ENCODE data around the gene USH2A. TPM values are rescaled to one million over a fixed set of nuclear protein-coding genes. Genes with fewer than 3 reads are reported as not detected.

The USH2A gene
- total RNA-seq, 1 donor from 2014 or later = 0.02 TPM

GRCh38 chr1:216057063-216057462 is 366.2 kb downstream of the USH2A start:
- FAIRE-seq (no peak), DNase-seq (ENCODE audit: low read depth) (no peak)
- no peaks in the 10 kb centered on the region for H3K9me3 ChIP-seq (ENCODE audit: insufficient read depth, low read depth, low read length)
- no peaks in the 10 kb centered on the region for H3K36me3 ChIP-seq (ENCODE audit: insufficient read depth, low read length)
- H2AFZ ChIP-seq (ENCODE audit: low read depth, low read length) = no peak overlapping the region
- no peaks in the 10 kb centered on the region for H3K27me3 ChIP-seq (ENCODE audit: insufficient read depth, low read length)
- no peaks in the 10 kb centered on the region for H3K36me3 Mint-ChIP-seq (ENCODE audit: low read depth, unreplicated experiment)
- no peaks in the 10 kb centered on the region for H3K79me2 ChIP-seq (ENCODE audit: insufficient read depth, low read length)
- no peak overlapping the region for H3K4me3 Mint-ChIP-seq (ENCODE audit: unreplicated experiment)
- H3K4me1 ChIP-seq (ENCODE audit: insufficient read depth, low read length) = no peaks in the 10 kb centered on the region
- H3K4me2 ChIP-seq (ENCODE audit: low read length) = no peak overlapping the region
- H3K9ac ChIP-seq (ENCODE audit: low read length) = no peak overlapping the region
- no peaks in the 10 kb centered on the region for H3K27me3 Mint-ChIP-seq (ENCODE audit: low read depth, unreplicated experiment)
- peaks cover 5% of the 10 kb centered on the region for H3K4me1 Mint-ChIP-seq (ENCODE audit: low read depth, unreplicated experiment)
- no peaks in the 10 kb centered on the region for H3K9me3 Mint-ChIP-seq (ENCODE audit: unreplicated experiment)
- no peaks in the 10 kb centered on the region for H4K20me1 ChIP-seq (ENCODE audit: insufficient read depth, low read length)
- H3K4me3 ChIP-seq (ENCODE audit: insufficient read depth, low read depth, low read length) = no peak overlapping the region
- H3K27ac Mint-ChIP-seq (ENCODE audit: unreplicated experiment) = no peak overlapping the region
- TF ChIP-seq EZH2 (IDR thresholded peaks at IDR 0.05; ENCODE audit: insufficient read depth, low read length) (no peak), CTCF (IDR thresholded peaks at IDR 0.05; ENCODE audit: insufficient read depth, low read depth, low read length) (no peak)
- no peak overlapping the region for H3K27ac ChIP-seq (ENCODE audit: low read depth, low read length)

GRCh38 chr1:216055004-216055403 is 368.2 kb downstream of the USH2A start:
- no peaks in the 10 kb centered on the region for H3K27me3 ChIP-seq (ENCODE audit: insufficient read depth, low read length)
- H3K79me2 ChIP-seq (ENCODE audit: insufficient read depth, low read length) = no peaks in the 10 kb centered on the region
- Mint-ChIP-seq H3K27ac (ENCODE audit: unreplicated experiment) (no peak overlapping the region), H3K4me3 (ENCODE audit: unreplicated experiment) (no peak overlapping the region), H3K4me1 (ENCODE audit: low read depth, unreplicated experiment) (peaks cover 5% of the 10 kb centered on the region), H3K9me3 (ENCODE audit: unreplicated experiment) (no peaks in the 10 kb centered on the region), H3K27me3 (ENCODE audit: low read depth, unreplicated experiment) (no peaks in the 10 kb centered on the region), H3K36me3 (ENCODE audit: low read depth, unreplicated experiment) (no peaks in the 10 kb centered on the region)
- no peak overlapping the region for H3K4me3 ChIP-seq (ENCODE audit: insufficient read depth, low read depth, low read length)
- H3K4me1 ChIP-seq (ENCODE audit: insufficient read depth, low read length) = no peaks in the 10 kb centered on the region
- no peak for DNase-seq (ENCODE audit: low read depth)
- FAIRE-seq = no peak
- no peak overlapping the region for H3K9ac ChIP-seq (ENCODE audit: low read length)
- H2AFZ ChIP-seq (ENCODE audit: low read depth, low read length) = no peak overlapping the region
- no peaks in the 10 kb centered on the region for H4K20me1 ChIP-seq (ENCODE audit: insufficient read depth, low read length)
- H3K9me3 ChIP-seq (ENCODE audit: insufficient read depth, low read depth, low read length) = no peaks in the 10 kb centered on the region
- no peak overlapping the region for H3K27ac ChIP-seq (ENCODE audit: low read depth, low read length)
- no peak overlapping the region for H3K4me2 ChIP-seq (ENCODE audit: low read length)
- TF ChIP-seq CTCF (IDR thresholded peaks at IDR 0.05; ENCODE audit: insufficient read depth, low read depth, low read length) (no peak), EZH2 (IDR thresholded peaks at IDR 0.05; ENCODE audit: insufficient read depth, low read length) (no peak)
- no peaks in the 10 kb centered on the region for H3K36me3 ChIP-seq (ENCODE audit: insufficient read depth, low read length)

GRCh38 chr1:216054600-216054999 is 368.6 kb downstream of the USH2A start:
- Histone ChIP-seq H3K27me3 (ENCODE audit: insufficient read depth, low read length) (no peaks in the 10 kb centered on the region), H3K9ac (ENCODE audit: low read length) (no peak overlapping the region), H3K9me3 (ENCODE audit: insufficient read depth, low read depth, low read length) (no peaks in the 10 kb centered on the region), H3K27ac (ENCODE audit: low read depth, low read length) (no peak overlapping the region), H3K4me3 (ENCODE audit: insufficient read depth, low read depth, low read length) (no peak overlapping the region), H3K4me2 (ENCODE audit: low read length) (no peak overlapping the region), H3K36me3 (ENCODE audit: insufficient read depth, low read length) (no peaks in the 10 kb centered on the region), H4K20me1 (ENCODE audit: insufficient read depth, low read length) (no peaks in the 10 kb centered on the region), H3K4me1 (ENCODE audit: insufficient read depth, low read length) (no peaks in the 10 kb centered on the region), H2AFZ (ENCODE audit: low read depth, low read length) (no peak overlapping the region), H3K79me2 (ENCODE audit: insufficient read depth, low read length) (no peaks in the 10 kb centered on the region)
- no peaks in the 10 kb centered on the region for H3K36me3 Mint-ChIP-seq (ENCODE audit: low read depth, unreplicated experiment)
- DNase-seq (ENCODE audit: low read depth) = peak; percentile 12
- H3K9me3 Mint-ChIP-seq (ENCODE audit: unreplicated experiment) = no peaks in the 10 kb centered on the region
- peaks cover 5% of the 10 kb centered on the region for H3K4me1 Mint-ChIP-seq (ENCODE audit: low read depth, unreplicated experiment)
- no peak for FAIRE-seq
- no peaks in the 10 kb centered on the region for H3K27me3 Mint-ChIP-seq (ENCODE audit: low read depth, unreplicated experiment)
- no peak for TF ChIP-seq CTCF (IDR thresholded peaks at IDR 0.05; ENCODE audit: insufficient read depth, low read depth, low read length)
- no peak overlapping the region for H3K27ac Mint-ChIP-seq (ENCODE audit: unreplicated experiment)
- no peak overlapping the region for H3K4me3 Mint-ChIP-seq (ENCODE audit: unreplicated experiment)
